Caco-2 (cell line): Measurements from ENCODE around the gene TNS3. TPM values are rescaled to one million over a fixed set of nuclear protein-coding genes. Genes with fewer than 3 reads are reported as not detected.

Experiments
- BruUV-seq: library from RNA; stranded (reverse); fragments of 400-500 nt; replicated peaks from 2 replicates; lab custom pipeline; 2021; lab: Mats Ljungman, UMichigan
- CTCF ChIA-PET: fragments of 300-600 bp; sonication (Branson Sonifier 250); formaldehyde crosslinking; loops from one replicate; lab custom pipeline; 2022; ENCODE audit warnings: antibody characterized with exemption; lab: Charles Lee
- POLR2A ChIA-PET: fragments of 300-600 bp; sonication (Branson Sonifier 250); formaldehyde crosslinking; loops from one replicate; lab custom pipeline; 2022; ENCODE audit warnings: antibody characterized with exemption; lab: Charles Lee
- DNase-seq, 2 experiments: peaks; one replicate each; pipeline versions ENCODE4 v3.0.0 to v3.0.0-alpha.2; 2020 to 2022
- H3K27me3 ChIP-seq: replicated peaks from 2 replicates; pipeline ENCODE4 v1.6.0; 2011; ENCODE audit warnings: low read length; ENCODE audit not compliant: control insufficient read depth, insufficient read depth
- H3K36me3 ChIP-seq: 2 replicates; pipeline ENCODE4 v1.5.1; 2011; ENCODE audit warnings: low read length; ENCODE audit not compliant: control insufficient read depth, insufficient read depth
- H3K4me1 ChIP-seq: fragments of 250-450 bp; sonication (Bioruptor Pico); 2 replicates; pipeline ENCODE4 v1.5.1; 2020; ENCODE audit warnings: mild to moderate bottlenecking
- H3K4me3 ChIP-seq: 2 replicates; pipeline ENCODE4 v1.5.1; 2011; ENCODE audit warnings: low read depth, mild to moderate bottlenecking, control low read depth, low read length
- H3K9me3 ChIP-seq: fragments of 250-450 bp; sonication (Bioruptor Pico); 2 replicates; pipeline ENCODE4 v1.5.1; 2020; ENCODE audit warnings: mild to moderate bottlenecking, moderate library complexity
- H3K27ac Mint-ChIP-seq: one replicate; pipeline ENCODE4 v1.8.0; 2022; ENCODE audit warnings: mixed read lengths; ENCODE audit not compliant: unreplicated experiment
- H3K27me3 Mint-ChIP-seq: one replicate; pipeline ENCODE4 v1.8.0; 2022; ENCODE audit warnings: mixed read lengths; ENCODE audit not compliant: insufficient read depth, unreplicated experiment
- H3K36me3 Mint-ChIP-seq: one replicate; pipeline ENCODE4 v1.8.0; 2022; ENCODE audit warnings: mild to moderate bottlenecking, mixed read lengths; ENCODE audit not compliant: insufficient read depth, unreplicated experiment
- H3K4me1 Mint-ChIP-seq: one replicate; pipeline ENCODE4 v1.8.0; 2022; ENCODE audit warnings: low read depth, mixed read lengths; ENCODE audit not compliant: unreplicated experiment
- H3K4me3 Mint-ChIP-seq: one replicate; pipeline ENCODE4 v1.8.0; 2022; ENCODE audit warnings: mild to moderate bottlenecking, moderate library complexity, mixed read lengths; ENCODE audit not compliant: unreplicated experiment
- H3K9me3 Mint-ChIP-seq: one replicate; pipeline ENCODE4 v1.8.0; 2022; ENCODE audit warnings: mixed read lengths; ENCODE audit not compliant: unreplicated experiment
- intact Hi-C: fragments of 100-400 bp; cut with micrococcal nuclease; formaldehyde crosslinking; loops from one replicate; pipeline ENCODE4 v1.10.0; 2022; ENCODE audit not compliant: unreplicated experiment
- total RNA-seq: library from RNA; stranded (reverse); gene quantifications from 2 replicates; pipeline ENCODE4 v1.2.3, GENCODE V29; 2022
- TF ChIP-seq, protein P1 (sequence below), 2 experiments: fragments of 200-600 bp in 1 of 2; IDR thresholded peaks; 1 replicate in 1 of 2; 2 replicates in 1 of 2; pipeline versions ENCODE4 v1.5.1 to v1.8.0; 2011 to 2022; ENCODE audit warnings: antibody characterized with exemption in 1 of 2, control low read depth in 1 of 2, inconsistent platforms in 1 of 2, low read depth in 1 of 2, low read length in 1 of 2, mild to moderate bottlenecking in 1 of 2, moderate library complexity in 1 of 2; ENCODE audit not compliant: insufficient read depth in 1 of 2, severe bottlenecking in 1 of 2, unreplicated experiment in 1 of 2

The TNS3 gene
- total RNA-seq, 1 experiment from 2014 or later, result 263 TPM

DNA sequence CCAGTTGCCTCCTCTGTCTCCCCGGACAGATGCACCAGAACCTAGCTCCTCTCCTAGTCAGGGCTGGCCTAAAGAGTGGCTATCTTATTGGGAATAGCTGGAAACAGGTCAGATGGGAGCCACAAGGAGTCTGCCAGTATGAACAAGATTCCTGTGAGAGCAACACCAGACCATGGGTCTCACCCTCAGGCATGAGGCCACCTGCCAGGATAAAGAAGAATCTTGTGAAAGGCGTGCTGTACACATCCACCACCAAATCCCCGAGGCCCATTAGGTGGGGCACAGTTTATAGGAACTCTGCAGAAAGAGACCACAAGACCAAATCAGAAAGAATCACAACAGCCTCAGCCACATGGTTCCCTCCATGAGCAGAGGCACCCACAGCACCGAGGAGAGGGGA lies 325.9 kb downstream of the TNS3 start:
- H3K4me1 Mint-ChIP-seq, result no peaks in the 10 kb centered on the region
- H3K27ac Mint-ChIP-seq, result no peak overlapping the region
- no peak overlapping the region for H3K4me3 Mint-ChIP-seq
- BruUV-seq, result no TSS peak
- no peak for DNase-seq
- intact Hi-C loops, result no loop called here
- H3K27me3 Mint-ChIP-seq, result peaks cover 8% of the 10 kb centered on the region
- Histone ChIP-seq H3K36me3 (no peaks in the 10 kb centered on the region), H3K27me3 (no peaks in the 10 kb centered on the region), H3K4me3 (no peak overlapping the region), H3K9me3 (no peaks in the 10 kb centered on the region), H3K4me1 (no peaks in the 10 kb centered on the region; the same call in 1 of the 2 replicates)
- H3K9me3 Mint-ChIP-seq, result no peaks in the 10 kb centered on the region
- CTCF ChIA-PET, result interaction anchor here (2.1 kb wide), 1 partner anchor 10 kb away, joined by 7 read pairs; no protein-coding TSS in a partner anchor
- TF ChIP-seq, protein P1, sequence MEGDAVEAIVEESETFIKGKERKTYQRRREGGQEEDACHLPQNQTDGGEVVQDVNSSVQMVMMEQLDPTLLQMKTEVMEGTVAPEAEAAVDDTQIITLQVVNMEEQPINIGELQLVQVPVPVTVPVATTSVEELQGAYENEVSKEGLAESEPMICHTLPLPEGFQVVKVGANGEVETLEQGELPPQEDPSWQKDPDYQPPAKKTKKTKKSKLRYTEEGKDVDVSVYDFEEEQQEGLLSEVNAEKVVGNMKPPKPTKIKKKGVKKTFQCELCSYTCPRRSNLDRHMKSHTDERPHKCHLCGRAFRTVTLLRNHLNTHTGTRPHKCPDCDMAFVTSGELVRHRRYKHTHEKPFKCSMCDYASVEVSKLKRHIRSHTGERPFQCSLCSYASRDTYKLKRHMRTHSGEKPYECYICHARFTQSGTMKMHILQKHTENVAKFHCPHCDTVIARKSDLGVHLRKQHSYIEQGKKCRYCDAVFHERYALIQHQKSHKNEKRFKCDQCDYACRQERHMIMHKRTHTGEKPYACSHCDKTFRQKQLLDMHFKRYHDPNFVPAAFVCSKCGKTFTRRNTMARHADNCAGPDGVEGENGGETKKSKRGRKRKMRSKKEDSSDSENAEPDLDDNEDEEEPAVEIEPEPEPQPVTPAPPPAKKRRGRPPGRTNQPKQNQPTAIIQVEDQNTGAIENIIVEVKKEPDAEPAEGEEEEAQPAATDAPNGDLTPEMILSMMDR (IDR thresholded peaks at IDR 0.05; ENCODE audit: insufficient read depth in 1 of 2, low read depth in 1 of 2, low read length in 1 of 2, severe bottlenecking in 1 of 2, unreplicated experiment in 1 of 2), result no peak
- POLR2A ChIA-PET, result no interaction called here
- no peaks in the 10 kb centered on the region for H3K36me3 Mint-ChIP-seq

DNA sequence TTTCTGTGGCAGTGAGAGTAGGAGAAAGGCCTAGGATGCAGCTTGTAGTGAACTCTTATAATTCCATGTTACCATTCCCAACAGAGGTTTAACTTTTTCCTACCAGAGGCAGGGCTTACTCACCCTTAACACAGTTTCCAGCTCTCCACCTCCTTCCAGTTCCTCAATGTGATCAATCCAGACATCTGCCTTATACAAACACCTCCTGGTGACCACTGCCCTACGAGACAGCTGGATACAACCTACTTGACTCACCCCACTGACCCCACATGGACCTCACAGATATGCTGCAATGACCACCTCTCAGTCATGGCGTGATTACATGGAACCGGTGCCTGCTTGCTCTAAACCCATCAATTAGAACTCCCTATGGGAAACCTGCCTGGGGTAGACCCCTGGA lies 326.5 kb downstream of the TNS3 start:
- DNase-seq, result no peak
- H3K27me3 Mint-ChIP-seq, result peaks cover 8% of the 10 kb centered on the region
- no peaks in the 10 kb centered on the region for H3K27me3 ChIP-seq
- H3K4me1 ChIP-seq, result no peaks in the 10 kb centered on the region; the same call in 1 of the 2 replicates
- H3K9me3 ChIP-seq, result no peaks in the 10 kb centered on the region
- peak overlapping the region; percentile 22 for H3K4me3 Mint-ChIP-seq
- no peak overlapping the region for H3K27ac Mint-ChIP-seq
- H3K9me3 Mint-ChIP-seq, result no peaks in the 10 kb centered on the region
- H3K4me1 Mint-ChIP-seq, result no peaks in the 10 kb centered on the region
- H3K36me3 ChIP-seq, result no peaks in the 10 kb centered on the region
- ChIA-PET CTCF (interaction anchor here (2.1 kb wide), 1 partner anchor 11 kb away, joined by 7 read pairs; no protein-coding TSS in a partner anchor), POLR2A (no interaction called here)
- TF ChIP-seq, protein P1 (IDR thresholded peaks at IDR 0.05; ENCODE audit: insufficient read depth in 1 of 2, low read depth in 1 of 2, low read length in 1 of 2, severe bottlenecking in 1 of 2, unreplicated experiment in 1 of 2), result no peak
- H3K36me3 Mint-ChIP-seq, result no peaks in the 10 kb centered on the region
- no TSS peak for BruUV-seq
- intact Hi-C loops, result no loop called here
- H3K4me3 ChIP-seq, result no peak overlapping the region

DNA sequence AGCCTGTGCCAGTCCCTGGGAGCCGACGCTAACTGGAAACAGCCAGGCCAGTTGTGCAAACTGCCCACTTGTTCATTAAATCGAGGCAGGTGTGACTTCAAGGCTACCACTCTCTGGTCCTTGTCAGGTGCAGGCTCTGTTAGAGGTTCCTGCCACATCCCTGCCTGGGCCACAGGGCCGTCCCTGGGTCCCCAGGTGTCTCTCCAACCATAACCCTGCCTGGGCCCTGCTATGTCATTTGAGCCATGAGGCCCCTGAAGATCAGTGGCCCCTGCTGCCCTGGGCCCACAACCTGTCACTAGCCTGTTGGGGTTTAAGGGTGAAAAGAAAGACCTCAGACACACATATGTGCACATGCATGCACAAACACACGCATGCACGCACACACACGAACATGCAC lies 326.9 kb downstream of the TNS3 start:
- no TSS peak for BruUV-seq
- Histone ChIP-seq H3K9me3 (no peaks in the 10 kb centered on the region), H3K4me3 (no peak overlapping the region), H3K36me3 (no peaks in the 10 kb centered on the region), H3K27me3 (no peaks in the 10 kb centered on the region), H3K4me1 (no peaks in the 10 kb centered on the region; the same call in 1 of the 2 replicates)
- intact Hi-C loops, result no loop called here
- Mint-ChIP-seq H3K27me3 (peaks cover 5% of the 10 kb centered on the region), H3K27ac (no peak overlapping the region), H3K4me3 (peak overlapping the region; percentile 68), H3K36me3 (no peaks in the 10 kb centered on the region), H3K9me3 (no peaks in the 10 kb centered on the region), H3K4me1 (no peaks in the 10 kb centered on the region)
- CTCF ChIA-PET, result no interaction called here
- TF ChIP-seq, protein P1 (IDR thresholded peaks at IDR 0.05; ENCODE audit: insufficient read depth in 1 of 2, low read depth in 1 of 2, low read length in 1 of 2, severe bottlenecking in 1 of 2, unreplicated experiment in 1 of 2), result no peak
- no peak for DNase-seq
- POLR2A ChIA-PET, result no interaction called here
